Upper lobe of left lung (tissue), 6 donors: ENCODE data around the gene SLC43A3. TPM values are rescaled to one million over a fixed set of nuclear protein-coding genes. Genes with fewer than 3 reads are reported as not detected.

Experiments
- ATAC-seq, 2 donors: fragments of 200-7000 bp; cut with Tn5 transposase; one replicate each; pipeline ENCODE4 v1.9.1; 2022; ENCODE audit warnings: mild to moderate bottlenecking in 2 of 2, moderate library complexity in 2 of 2; ENCODE audit not compliant: low FRiP score in 2 of 2
- DNase-seq, 2 donors: peaks; one replicate each; pipeline ENCODE4 v3.0.0-alpha.2; 2019 to 2020
- H3K27ac ChIP-seq, 4 donors: fragments of 200-600 bp; sonication (generic); one replicate each; pipeline ENCODE4 v1.5.1; 2016 to 2019
- H3K27me3 ChIP-seq, 4 donors: fragments of 200-600 bp; sonication (generic); one replicate each; pipeline ENCODE4 v1.5.1; 2017 to 2019
- H3K36me3 ChIP-seq, 4 donors: fragments of 200-600 bp; sonication (generic); one replicate each; pipeline ENCODE4 v1.5.1; 2016 to 2019
- H3K4me1 ChIP-seq, 4 donors: fragments of 200-600 bp; sonication (generic); one replicate each; pipeline ENCODE4 v1.5.1; 2018 to 2019
- H3K4me3 ChIP-seq, 4 donors: fragments of 200-600 bp; sonication (generic); one replicate each; pipeline ENCODE4 v1.5.1; 2017 to 2019; ENCODE audit warnings: mild to moderate bottlenecking in 2 of 4, moderate library complexity in 1 of 4
- H3K9me3 ChIP-seq, 4 donors: fragments of 200-600 bp; sonication (generic); one replicate each; pipeline ENCODE4 v1.5.1; 2018 to 2019
- CTCF ChIP-seq, 6 experiments: fragments of 450-650 bp in 4 of 6; fragments of 200-600 bp in 2 of 6; sonication (generic) in 2 of 6; IDR thresholded peaks; one replicate each; pipeline ENCODE4 v1.5.1; 2016 to 2019; ENCODE audit warnings: antibody characterized with exemption in 6 of 6
- EP300 ChIP-seq, 4 donors: sonication (generic); formaldehyde crosslinking; IDR thresholded peaks; one replicate each; pipeline ENCODE4 v1.5.1; 2017; ENCODE audit warnings: antibody characterized with exemption in 4 of 4, control low read depth in 2 of 4
- POLR2A ChIP-seq, 4 donors: fragments of 450-650 bp; IDR thresholded peaks; one replicate each; pipeline ENCODE4 v1.5.1; 2016 to 2017; ENCODE audit warnings: antibody characterized with exemption in 4 of 4, mild to moderate bottlenecking in 2 of 4
- POLR2AphosphoS5 ChIP-seq, 2 donors: sonication (generic); formaldehyde crosslinking; IDR thresholded peaks; one replicate each; pipeline ENCODE4 v1.5.1; 2017; ENCODE audit warnings: antibody characterized with exemption in 2 of 2
- WGBS, 2 donors: methylation state at CpG; one replicate each; pipeline ENCODE4 v1.1.5; 2017 to 2018; 5-methylcytosine and 5-hydroxymethylcytosine counted together
- total RNA-seq, 6 donors: library from RNA; depleted of rRNA in 4 of 6; stranded (reverse); fragments of >200 nt in 4 of 6; gene quantifications; one replicate each; pipeline versions ENCODE4 v1.1.0 to v1.2.1, GENCODE V29; 2016 to 2021
- donor health status: DM: no; HTN: no; CAD: no; lungs with moderate emphysema.
- donor health status: DM: no; HTN: yes; CAD: no; lungs with severe emphysema.

SLC43A3 gene
- total RNA-seq, 6 donors from 2014 or later, result 61.6 to 177 (median 118) TPM

- Histone ChIP-seq H3K36me3 (no peaks in the 10 kb centered on the region), H3K4me1 (peaks cover 0 to 6% (median 2%) of the 10 kb centered on the region in 4 donors), H3K27ac (no peak overlapping the region), H3K27me3 (no peaks in the 10 kb centered on the region), H3K9me3 (no peaks in the 10 kb centered on the region), H3K4me3 (no peak overlapping the region)
- ATAC-seq (no peak), DNase-seq (no peak)
- 52 to 60% methylated on average over 3 of the region's 3 CpGs for WGBS, 2 donors
- no peak for TF ChIP-seq POLR2A (IDR thresholded peaks at IDR 0.05)
- no peak for TF ChIP-seq EP300 (IDR thresholded peaks at IDR 0.05)
- no peak for TF ChIP-seq POLR2AphosphoS5 (IDR thresholded peaks at IDR 0.05)
- TF ChIP-seq CTCF (IDR thresholded peaks at IDR 0.05), result no peak
These were observed 53.8 kb downstream of the SLC43A3 start for GRCh38 chr11:57373146-57373545.

DNA sequence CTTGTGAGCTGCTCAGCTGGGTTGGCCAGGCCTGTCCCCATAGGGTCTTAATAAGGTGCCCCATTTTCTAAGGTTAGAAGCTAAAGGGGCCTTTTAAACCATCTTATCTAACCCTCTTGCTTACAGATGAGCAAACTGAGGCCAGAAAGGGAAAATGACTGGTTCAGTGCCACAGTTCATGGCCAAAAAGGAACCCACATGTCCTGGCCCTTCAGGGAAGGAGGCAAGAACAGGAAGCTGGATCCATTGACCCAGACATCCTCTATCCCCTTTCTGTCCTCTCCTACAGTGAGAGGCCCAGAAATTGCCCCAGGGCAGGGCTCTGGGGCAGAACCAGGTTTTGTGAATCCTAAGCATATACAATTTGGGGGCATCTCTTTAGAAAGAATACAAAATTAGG is 56.0 kb downstream of the SLC43A3 start:
- Histone ChIP-seq H3K4me3 (no peak overlapping the region), H3K9me3 (no peaks in the 10 kb centered on the region), H3K36me3 (no peaks in the 10 kb centered on the region), H3K27me3 (no peaks in the 10 kb centered on the region), H3K4me1 (peaks cover 0 to 8% (median 2%) of the 10 kb centered on the region in 4 donors), H3K27ac (no peak overlapping the region)
- TF ChIP-seq POLR2A (IDR thresholded peaks at IDR 0.05) (no peak), CTCF (IDR thresholded peaks at IDR 0.05) (no peak), POLR2AphosphoS5 (IDR thresholded peaks at IDR 0.05) (no peak), EP300 (IDR thresholded peaks at IDR 0.05) (no peak)
- ATAC-seq, result no peak
- DNase-seq, result no peak

DNA sequence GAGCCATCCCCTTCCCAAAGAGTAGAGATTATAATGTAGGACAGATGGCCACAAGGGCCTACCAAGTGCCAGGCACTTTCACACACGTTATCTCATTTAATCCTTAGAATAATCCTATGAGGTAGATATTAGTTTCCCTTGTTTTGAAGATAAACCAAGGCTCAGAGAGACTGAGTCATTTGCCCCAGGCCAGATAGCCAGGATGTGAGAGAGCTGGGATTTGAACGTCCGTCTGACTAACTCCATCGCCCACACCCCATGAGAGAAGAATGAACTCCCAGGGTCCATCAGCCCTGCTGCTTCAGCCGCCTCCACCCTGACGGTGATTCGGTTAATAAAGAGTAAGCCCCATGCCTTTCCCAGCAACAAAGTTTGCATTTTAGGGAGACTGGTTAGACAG is 56.7 kb downstream of the SLC43A3 start:
- Histone ChIP-seq H3K36me3 (no peaks in the 10 kb centered on the region), H3K4me1 (peaks cover 0 to 8% (median 2%) of the 10 kb centered on the region in 4 donors), H3K4me3 (no peak overlapping the region), H3K27ac (no peak overlapping the region), H3K9me3 (no peaks in the 10 kb centered on the region), H3K27me3 (no peaks in the 10 kb centered on the region)
- ATAC-seq (no peak), DNase-seq (no peak)
- WGBS, 2 donors, result 94 to 96% methylated on average over 7 of the region's 7 CpGs
- TF ChIP-seq POLR2A (IDR thresholded peaks at IDR 0.05) (no peak), EP300 (IDR thresholded peaks at IDR 0.05) (no peak), POLR2AphosphoS5 (IDR thresholded peaks at IDR 0.05) (no peak), CTCF (IDR thresholded peaks at IDR 0.05) (no peak)

DNA sequence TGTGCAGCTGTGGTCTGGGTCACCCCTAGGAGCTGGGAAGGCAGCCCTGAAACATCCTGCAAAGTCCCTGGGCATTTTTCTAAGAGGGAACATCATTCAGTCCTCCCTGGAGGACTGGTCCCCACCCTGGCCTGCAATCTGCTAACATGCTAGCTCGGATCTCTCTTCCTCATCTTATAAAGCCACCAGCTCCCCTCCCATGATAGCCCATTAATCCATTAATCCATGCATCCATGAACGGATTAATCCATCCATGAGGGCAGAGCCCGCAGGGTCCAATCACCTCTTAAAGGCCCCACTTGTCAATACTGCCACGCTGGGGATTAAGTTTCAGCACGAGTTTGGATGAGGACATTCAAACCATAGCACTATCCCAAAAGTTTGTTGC is 58.1 kb downstream of the SLC43A3 start:
- H3K4me1 ChIP-seq, result peaks cover 0 to 8% (median 2%) of the 10 kb centered on the region in 4 donors
- no peaks in the 10 kb centered on the region for H3K36me3 ChIP-seq
- DNase-seq (no peak), ATAC-seq (no peak)
- no peak overlapping the region for H3K27ac ChIP-seq
- WGBS, 2 donors, result 61 to 63% methylated on average over 5 of the region's 5 CpGs
- no peak overlapping the region for H3K4me3 ChIP-seq
- TF ChIP-seq CTCF (IDR thresholded peaks at IDR 0.05) (no peak), POLR2A (IDR thresholded peaks at IDR 0.05) (no peak), POLR2AphosphoS5 (IDR thresholded peaks at IDR 0.05) (no peak), EP300 (IDR thresholded peaks at IDR 0.05) (no peak)
- H3K9me3 ChIP-seq, result no peaks in the 10 kb centered on the region
- H3K27me3 ChIP-seq, result no peaks in the 10 kb centered on the region

GRCh38 chr11:57368106-57368844 is 58.6 kb downstream of the SLC43A3 start:
- H3K27me3 ChIP-seq, result no peaks in the 10 kb centered on the region
- H3K36me3 ChIP-seq, result no peaks in the 10 kb centered on the region
- TF ChIP-seq POLR2A (IDR thresholded peaks at IDR 0.05), result no peak
- TF ChIP-seq EP300 (IDR thresholded peaks at IDR 0.05), result no peak
- no peak for TF ChIP-seq CTCF (IDR thresholded peaks at IDR 0.05)
- no peak for TF ChIP-seq POLR2AphosphoS5 (IDR thresholded peaks at IDR 0.05)
- no peak overlapping the region for H3K4me3 ChIP-seq
- no peak overlapping the region for H3K27ac ChIP-seq
- no peaks in the 10 kb centered on the region for H3K9me3 ChIP-seq
- WGBS, 2 donors, result 29 to 58% methylated on average over 9 to 16 of the region's 19 CpGs
- DNase-seq, result peak; percentile 58 to 76
- ATAC-seq, result peak; percentile 44 to 73
- H3K4me1 ChIP-seq, result peaks cover 0 to 8% (median 2%) of the 10 kb centered on the region in 4 donors
